ENCODE results near the gene CAPN3. TPM values are rescaled to one million over a fixed set of nuclear protein-coding genes. Genes with fewer than 3 reads are reported as not detected.

CAPN3 gene
- polyA plus RNA-seq, 1 donor (not counting 4 experiments of a cell fraction or from before 2014, with no cell fraction given): 15.8 TPM

GRCh38 chr15:42331235-42331634 lies 28.1 kb upstream of the CAPN3 start:
- no peak overlapping the region for H3K9ac ChIP-seq (ENCODE audit: control insufficient read depth, extremely low read depth, insufficient read depth, low read length)
- H3K4me1 ChIP-seq (ENCODE audit: control insufficient read depth, extremely low read depth, insufficient read depth, low read length): no peaks in the 10 kb centered on the region
- no peak overlapping the region for H3K4me3 ChIP-seq (ENCODE audit: control insufficient read depth in 2 of 3, extremely low read depth in 1 of 3, insufficient read depth in 2 of 3, low read depth in 1 of 3, low read length in 3 of 3)
- no peak overlapping the region for H3K4me2 ChIP-seq (ENCODE audit: control insufficient read depth, extremely low read depth, insufficient read depth, low read depth, low read length)
- dilution Hi-C loops (cut with MboI; ENCODE audit: extremely low pct_ligation_motif_present, low sequenced_read_pairs): no loop called here
- no peaks in the 10 kb centered on the region for H3K79me2 ChIP-seq (ENCODE audit: control insufficient read depth, insufficient read depth, low read length)
- FAIRE-seq (no peak), DNase-seq (ENCODE audit: low read depth, low spot score) (no peak)
- H4K20me1 ChIP-seq (ENCODE audit: control insufficient read depth, extremely low read depth, insufficient read depth, low read length): no peaks in the 10 kb centered on the region
- H3K9me1 ChIP-seq (ENCODE audit: control insufficient read depth, extremely low read depth, insufficient read depth, low read length): no peaks in the 10 kb centered on the region
- H3K27me3 ChIP-seq (ENCODE audit: control insufficient read depth, extremely low read depth, insufficient read depth, low read length): no peaks in the 10 kb centered on the region
- no peaks in the 10 kb centered on the region for H3K9me3 ChIP-seq (ENCODE audit: control insufficient read depth, low read depth, low read length)
- no peak overlapping the region for H2AFZ ChIP-seq (ENCODE audit: control insufficient read depth, low read length)
- TF ChIP-seq EZH2 (IDR thresholded peaks at IDR 0.05; ENCODE audit: low read length): no peak
- TF ChIP-seq CTCF (optimal IDR thresholded peaks at IDR 0.05 in 1 of 3, IDR thresholded peaks at IDR 0.05 in 1 of 3, conservative IDR thresholded peaks at IDR 0.05 in 1 of 3; ENCODE audit: extremely low read depth in 1 of 3, insufficient read depth in 2 of 3, low read length in 3 of 3): no peak
- H3K27ac ChIP-seq (ENCODE audit: control insufficient read depth, insufficient read depth, low read length): no peak overlapping the region
- peaks cover 5 to 10% of the 10 kb centered on the region in 2 experiments for H3K36me3 ChIP-seq (ENCODE audit: control insufficient read depth in 2 of 2, extremely low read depth in 1 of 2, insufficient read depth in 2 of 2, low read length in 2 of 2)

GRCh38 chr15:42332331-42332730 lies 27.0 kb upstream of the CAPN3 start:
- Histone ChIP-seq H3K9ac (ENCODE audit: control insufficient read depth, extremely low read depth, insufficient read depth, low read length) (no peak overlapping the region), H3K27ac (ENCODE audit: control insufficient read depth, insufficient read depth, low read length) (no peak overlapping the region), H4K20me1 (ENCODE audit: control insufficient read depth, extremely low read depth, insufficient read depth, low read length) (no peaks in the 10 kb centered on the region), H3K4me2 (ENCODE audit: control insufficient read depth, extremely low read depth, insufficient read depth, low read depth, low read length) (no peak overlapping the region), H3K36me3 (ENCODE audit: control insufficient read depth in 2 of 2, extremely low read depth in 1 of 2, insufficient read depth in 2 of 2, low read length in 2 of 2) (peaks cover 5 to 7% of the 10 kb centered on the region in 2 experiments), H3K79me2 (ENCODE audit: control insufficient read depth, insufficient read depth, low read length) (no peaks in the 10 kb centered on the region), H3K27me3 (ENCODE audit: control insufficient read depth, extremely low read depth, insufficient read depth, low read length) (no peaks in the 10 kb centered on the region), H2AFZ (ENCODE audit: control insufficient read depth, low read length) (no peak overlapping the region), H3K9me3 (ENCODE audit: control insufficient read depth, low read depth, low read length) (no peaks in the 10 kb centered on the region), H3K4me3 (ENCODE audit: control insufficient read depth in 2 of 3, extremely low read depth in 1 of 3, insufficient read depth in 2 of 3, low read depth in 1 of 3, low read length in 3 of 3) (no peak overlapping the region), H3K9me1 (ENCODE audit: control insufficient read depth, extremely low read depth, insufficient read depth, low read length) (no peaks in the 10 kb centered on the region), H3K4me1 (ENCODE audit: control insufficient read depth, extremely low read depth, insufficient read depth, low read length) (no peaks in the 10 kb centered on the region)
- TF ChIP-seq EZH2 (IDR thresholded peaks at IDR 0.05; ENCODE audit: low read length) (no peak), CTCF (optimal IDR thresholded peaks at IDR 0.05 in 1 of 3, IDR thresholded peaks at IDR 0.05 in 1 of 3, conservative IDR thresholded peaks at IDR 0.05 in 1 of 3; ENCODE audit: extremely low read depth in 1 of 3, insufficient read depth in 2 of 3, low read length in 3 of 3) (no peak)
- DNase-seq (ENCODE audit: low read depth, low spot score) (no peak), FAIRE-seq (no peak)
- dilution Hi-C loops (cut with MboI; ENCODE audit: extremely low pct_ligation_motif_present, low sequenced_read_pairs): no loop called here
